Suppressor macrophage treated with lipopolysaccharide for 1 hour (primary cell): Measurements from ENCODE around the gene C10orf90.
"Not testable (repeated sequence)": the region's sequence is repeated elsewhere in the genome, so short reads cannot be mapped to it uniquely, and the experiment has no call there.

Experiments
- DNase-seq, 3 donors: peaks; one replicate each; pipeline ENCODE4 v3.0.0-alpha.2; 2020 to 2022

C10orf90 gene

DNA sequence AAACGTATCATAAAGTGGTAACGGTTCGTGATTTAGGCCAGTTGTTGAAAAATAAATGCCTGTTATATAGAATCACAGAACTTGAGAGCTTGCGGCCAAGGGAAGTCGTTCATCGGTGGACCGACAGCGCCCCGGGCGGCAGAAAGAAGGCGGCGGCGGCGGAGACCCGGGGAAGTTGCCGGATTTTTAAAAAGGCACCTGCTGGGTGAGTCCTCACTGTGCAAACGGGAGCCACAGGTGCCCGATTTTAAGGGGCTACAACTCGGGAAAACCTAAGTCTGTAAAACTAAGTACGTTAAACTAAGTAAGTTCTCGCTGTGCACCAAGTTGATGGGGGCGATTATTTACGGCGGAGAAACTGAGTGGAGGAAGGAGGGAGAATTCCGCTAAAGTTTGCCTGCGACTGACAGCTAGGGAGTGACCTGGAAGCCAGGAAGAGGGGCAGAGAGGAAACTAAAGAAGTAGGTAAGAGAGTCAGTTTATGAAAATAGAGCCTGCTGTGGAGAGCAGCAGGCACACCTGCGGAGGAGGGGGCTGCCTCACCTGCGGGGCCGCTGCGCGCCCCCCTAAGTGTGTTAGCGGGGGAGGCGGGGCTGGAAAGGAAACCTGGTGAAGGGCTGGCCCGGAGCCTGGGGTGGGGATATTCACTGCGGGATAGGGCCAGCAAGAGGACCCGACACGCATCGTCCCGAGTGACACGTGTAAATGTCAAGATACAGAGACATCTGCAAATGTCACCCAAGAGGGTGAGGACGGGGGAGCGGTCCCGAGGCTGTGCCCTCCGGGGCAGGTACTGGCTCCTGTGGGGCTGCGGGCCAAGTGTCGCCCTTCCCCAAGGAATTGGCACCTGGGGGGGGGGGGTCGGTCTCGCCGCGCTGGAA is 283.2 kb downstream of the C10orf90 start:
- peak; percentile 49 to 75 (median 67) for DNase-seq

DNA sequence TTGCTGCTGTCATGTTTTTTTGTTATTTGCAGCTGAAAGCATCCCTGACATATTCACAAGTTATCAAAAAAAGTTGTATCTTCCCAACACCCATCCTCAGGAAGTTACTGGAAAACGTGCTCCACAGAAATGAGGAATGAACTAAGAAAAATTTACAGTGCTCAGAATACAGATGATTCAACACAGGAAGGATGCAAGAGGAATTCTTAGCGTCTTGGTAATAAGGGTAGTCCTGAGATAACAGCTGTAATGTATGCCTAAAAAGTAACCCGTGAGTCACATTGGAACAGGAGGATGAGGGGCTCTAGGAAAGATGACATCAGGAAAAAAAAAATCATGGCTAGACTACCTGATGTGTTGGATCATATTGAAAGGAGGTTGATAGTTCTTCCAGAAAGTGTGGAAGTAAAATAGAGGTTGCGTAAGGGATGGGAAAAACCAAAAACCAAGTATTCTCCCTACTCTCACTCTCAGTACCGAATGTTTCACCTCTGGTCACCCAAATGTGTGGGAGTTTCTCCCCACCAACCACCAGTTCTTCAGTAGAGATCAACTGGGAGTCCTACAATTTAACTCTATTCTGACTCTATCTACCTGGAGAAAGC is 286.1 kb downstream of the C10orf90 start:
- no peak for DNase-seq

DNA sequence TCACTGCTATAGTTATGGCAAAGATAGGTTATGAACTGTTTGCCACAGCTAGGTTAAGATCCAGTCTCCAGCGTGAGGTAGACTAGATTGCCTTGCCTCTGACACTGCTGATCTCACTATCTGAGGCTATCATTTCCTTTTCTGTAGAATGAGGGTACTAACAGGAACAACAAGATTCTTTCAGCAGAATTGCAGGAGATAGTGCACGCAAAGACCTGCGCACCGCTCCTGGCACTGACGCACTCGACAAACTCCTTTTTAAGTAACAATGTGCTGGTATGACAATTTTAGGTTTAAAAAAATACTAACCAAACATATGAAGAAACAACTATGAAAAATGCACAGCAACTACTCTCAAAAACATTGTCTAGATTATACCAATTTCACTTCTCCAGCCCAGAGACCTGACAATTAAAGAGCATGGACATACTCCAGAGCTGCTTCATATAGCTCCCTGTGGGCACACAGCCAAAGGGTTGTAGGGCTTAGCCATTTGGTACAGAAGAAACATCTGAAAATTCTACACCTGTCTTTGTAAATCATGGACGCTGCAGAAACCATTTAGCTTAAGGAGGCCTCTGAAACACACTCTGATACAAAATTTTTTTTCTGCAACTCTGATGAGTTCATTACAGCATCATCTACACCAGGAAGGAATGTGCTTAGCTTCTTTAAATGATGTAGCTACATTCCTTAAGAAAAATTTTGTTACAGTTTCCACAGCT is 290.0 kb downstream of the C10orf90 start:
- DNase-seq: no peak

DNA sequence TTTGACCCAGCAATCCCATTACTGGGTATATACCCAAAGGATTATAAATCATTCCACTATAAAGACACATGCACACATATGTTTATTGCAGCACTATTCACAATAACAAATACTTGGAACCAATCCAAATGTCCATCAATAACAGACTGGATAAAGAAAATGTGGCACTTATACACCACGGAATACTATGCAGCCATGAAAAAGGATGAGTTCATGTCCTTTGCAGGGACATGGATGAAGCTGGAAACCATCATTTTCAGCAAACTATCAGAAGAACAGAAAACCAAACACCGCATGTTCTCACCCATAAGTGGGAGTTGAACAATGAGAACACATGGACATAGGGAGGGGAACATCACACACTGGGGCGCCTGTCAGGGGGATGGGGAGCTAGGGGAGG is 291.3 kb downstream of the C10orf90 start:
- not testable (repeated sequence) for DNase-seq

DNA sequence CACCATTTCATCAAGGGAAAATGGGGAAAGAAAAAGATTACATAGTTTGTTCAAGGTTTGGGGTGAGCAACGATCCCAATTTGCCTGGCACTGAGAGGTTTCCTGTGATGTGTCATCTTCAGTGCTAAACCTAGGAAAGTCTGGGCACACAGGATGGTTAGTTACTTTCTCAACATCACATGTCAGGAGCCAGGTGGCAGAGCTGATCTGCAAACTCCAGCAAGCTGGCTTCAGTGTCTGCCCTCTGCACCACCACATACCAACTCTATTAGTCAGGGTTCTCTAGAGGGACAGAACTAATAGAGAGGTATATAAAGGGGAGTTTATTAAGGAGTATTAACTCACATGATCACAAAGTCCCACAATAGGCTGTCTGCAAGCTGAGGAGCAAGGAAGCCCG is 293.5 kb downstream of the C10orf90 start:
- no peak for DNase-seq

DNA sequence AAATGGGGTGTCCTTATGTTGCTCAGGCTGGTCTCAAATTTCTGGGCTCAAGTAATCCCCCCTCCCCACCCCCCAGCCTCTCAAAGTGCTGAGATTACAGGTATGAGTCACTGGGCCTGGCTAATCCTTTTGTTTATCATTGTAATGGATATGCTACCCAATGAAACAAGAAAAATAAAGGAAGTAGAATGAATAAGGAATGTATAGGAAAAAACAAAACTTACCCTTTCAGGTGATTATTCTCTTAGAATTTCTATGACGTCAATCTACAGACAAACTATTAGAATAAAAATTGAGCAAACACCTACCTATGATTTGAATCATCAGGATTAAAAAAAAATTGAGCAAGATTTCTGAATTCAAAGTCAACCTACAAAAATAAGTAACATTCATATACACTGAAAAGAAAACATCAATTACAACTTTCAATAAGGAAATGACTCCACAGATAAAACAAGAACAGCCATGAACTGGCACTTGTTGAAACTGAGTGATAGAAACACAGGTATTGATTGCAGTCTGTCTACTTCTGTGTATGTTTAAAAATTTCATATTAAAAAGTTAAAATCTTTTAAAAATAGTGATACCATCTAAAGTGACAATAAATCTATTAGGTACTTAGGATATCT is 294.5 kb downstream of the C10orf90 start:
- DNase-seq: no peak

DNA sequence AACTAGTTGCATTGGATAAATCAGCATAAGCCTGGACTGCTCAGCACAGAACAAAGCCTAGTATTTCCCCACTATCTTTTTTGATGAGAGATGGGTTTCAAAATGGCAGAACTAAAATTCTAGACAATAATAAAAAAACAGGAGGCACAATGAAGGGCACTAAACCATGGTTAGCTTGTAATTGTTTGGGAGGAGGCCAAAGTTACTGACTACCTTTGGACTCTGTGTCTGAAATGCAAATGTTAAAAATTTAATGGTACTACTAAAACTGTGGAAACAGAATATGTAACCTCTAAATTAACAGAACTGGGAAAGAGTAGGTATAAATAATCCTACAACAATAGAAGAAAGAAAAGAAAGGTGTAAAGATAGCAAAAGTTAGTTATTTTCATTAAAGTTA is 295.2 kb downstream of the C10orf90 start:
- DNase-seq: no peak
